Measurements from ENCODE around the gene PIAS3. TPM values are rescaled to one million over a fixed set of nuclear protein-coding genes. Genes with fewer than 3 reads are reported as not detected.

PIAS3 gene
- total and polyA plus RNA-seq, 2 donors (not counting 1 experiment from before 2014, with no cell fraction given) = 8.9 to 22.9 TPM

DNA sequence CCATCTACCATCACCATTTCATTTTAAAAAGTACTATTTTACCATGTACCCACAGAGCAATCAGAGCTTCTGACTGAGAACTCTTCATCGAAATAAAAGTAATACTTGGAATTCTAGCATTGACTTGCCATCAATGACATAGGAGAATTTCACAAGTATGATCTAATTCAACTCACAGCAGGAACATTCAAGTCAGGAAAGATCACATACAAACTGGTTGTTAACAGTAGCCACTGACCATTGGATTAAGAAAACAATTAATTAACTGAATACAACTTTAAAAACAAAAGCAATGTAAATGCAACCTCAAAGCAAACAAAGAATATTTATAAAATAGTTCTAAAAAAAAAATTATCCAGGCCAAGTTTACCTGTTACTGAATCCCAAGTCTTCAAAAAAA is 53.8 kb downstream of the PIAS3 start:
- Histone ChIP-seq H3K4me1 (ENCODE audit: control insufficient read depth, extremely low read depth, insufficient read depth, low read length) (peaks cover 2% of the 10 kb centered on the region), H3K27me3 (ENCODE audit: control insufficient read depth, insufficient read depth, low read length) (no peaks in the 10 kb centered on the region), H3K4me2 (ENCODE audit: extremely low read depth, insufficient read depth, low read length) (no peak overlapping the region), H4K20me1 (ENCODE audit: control insufficient read depth, extremely low read depth, insufficient read depth, low read length) (no peaks in the 10 kb centered on the region), H3K36me3 (ENCODE audit: control insufficient read depth, insufficient read depth, low read length) (no peaks in the 10 kb centered on the region), H3K9me3 (ENCODE audit: control insufficient read depth, insufficient read depth, low read depth, low read length) (no peaks in the 10 kb centered on the region), H3K27ac (ENCODE audit: insufficient read depth, low read length) (no peak overlapping the region), H3K4me3 (replicated peaks in 1 of 4; ENCODE audit: control extremely low read depth in 1 of 4, insufficient read depth in 1 of 4, low read depth in 3 of 4, low read length in 4 of 4) (no peak overlapping the region), H3K9ac (ENCODE audit: insufficient read depth, low read length) (no peak overlapping the region), H3K79me2 (ENCODE audit: control insufficient read depth, insufficient read depth, low read length) (peaks cover 80% of the 10 kb centered on the region), H2AFZ (ENCODE audit: low read length) (no peak overlapping the region)
- no peak for TF ChIP-seq EZH2 (IDR thresholded peaks at IDR 0.05; ENCODE audit: low read length, missing control alignments)
- TF ChIP-seq, protein P1, sequence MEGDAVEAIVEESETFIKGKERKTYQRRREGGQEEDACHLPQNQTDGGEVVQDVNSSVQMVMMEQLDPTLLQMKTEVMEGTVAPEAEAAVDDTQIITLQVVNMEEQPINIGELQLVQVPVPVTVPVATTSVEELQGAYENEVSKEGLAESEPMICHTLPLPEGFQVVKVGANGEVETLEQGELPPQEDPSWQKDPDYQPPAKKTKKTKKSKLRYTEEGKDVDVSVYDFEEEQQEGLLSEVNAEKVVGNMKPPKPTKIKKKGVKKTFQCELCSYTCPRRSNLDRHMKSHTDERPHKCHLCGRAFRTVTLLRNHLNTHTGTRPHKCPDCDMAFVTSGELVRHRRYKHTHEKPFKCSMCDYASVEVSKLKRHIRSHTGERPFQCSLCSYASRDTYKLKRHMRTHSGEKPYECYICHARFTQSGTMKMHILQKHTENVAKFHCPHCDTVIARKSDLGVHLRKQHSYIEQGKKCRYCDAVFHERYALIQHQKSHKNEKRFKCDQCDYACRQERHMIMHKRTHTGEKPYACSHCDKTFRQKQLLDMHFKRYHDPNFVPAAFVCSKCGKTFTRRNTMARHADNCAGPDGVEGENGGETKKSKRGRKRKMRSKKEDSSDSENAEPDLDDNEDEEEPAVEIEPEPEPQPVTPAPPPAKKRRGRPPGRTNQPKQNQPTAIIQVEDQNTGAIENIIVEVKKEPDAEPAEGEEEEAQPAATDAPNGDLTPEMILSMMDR (conservative IDR thresholded peaks at IDR 0.05 in 1 of 2, IDR thresholded peaks at IDR 0.05 in 1 of 2; ENCODE audit: low read depth in 1 of 2, low read length in 2 of 2) = no peak
- DNase-seq (ENCODE audit: low read depth in 2 of 2) = peak; percentile 34 to 40

GRCh38 chr1:145804235-145805045 is 54.4 kb downstream of the PIAS3 start:
- TF ChIP-seq, protein P1 (conservative IDR thresholded peaks at IDR 0.05 in 1 of 2, IDR thresholded peaks at IDR 0.05 in 1 of 2; ENCODE audit: low read depth in 1 of 2, low read length in 2 of 2) = no peak
- no peak for TF ChIP-seq EZH2 (IDR thresholded peaks at IDR 0.05; ENCODE audit: low read length, missing control alignments)
- Histone ChIP-seq H2AFZ (ENCODE audit: low read length) (no peak overlapping the region), H3K79me2 (ENCODE audit: control insufficient read depth, insufficient read depth, low read length) (peaks cover 84% of the 10 kb centered on the region), H3K4me1 (ENCODE audit: control insufficient read depth, extremely low read depth, insufficient read depth, low read length) (peaks cover 2% of the 10 kb centered on the region), H3K4me2 (ENCODE audit: extremely low read depth, insufficient read depth, low read length) (no peak overlapping the region), H3K9ac (ENCODE audit: insufficient read depth, low read length) (no peak overlapping the region), H4K20me1 (ENCODE audit: control insufficient read depth, extremely low read depth, insufficient read depth, low read length) (no peaks in the 10 kb centered on the region), H3K27ac (ENCODE audit: insufficient read depth, low read length) (no peak overlapping the region), H3K4me3 (replicated peaks in 1 of 4; ENCODE audit: control extremely low read depth in 1 of 4, insufficient read depth in 1 of 4, low read depth in 3 of 4, low read length in 4 of 4) (no peak overlapping the region), H3K9me3 (ENCODE audit: control insufficient read depth, insufficient read depth, low read depth, low read length) (no peaks in the 10 kb centered on the region), H3K36me3 (ENCODE audit: control insufficient read depth, insufficient read depth, low read length) (no peaks in the 10 kb centered on the region), H3K27me3 (ENCODE audit: control insufficient read depth, insufficient read depth, low read length) (no peaks in the 10 kb centered on the region)
- DNase-seq (ENCODE audit: low read depth in 2 of 2) = peak in 1 of 2 donors; percentile 55

DNA sequence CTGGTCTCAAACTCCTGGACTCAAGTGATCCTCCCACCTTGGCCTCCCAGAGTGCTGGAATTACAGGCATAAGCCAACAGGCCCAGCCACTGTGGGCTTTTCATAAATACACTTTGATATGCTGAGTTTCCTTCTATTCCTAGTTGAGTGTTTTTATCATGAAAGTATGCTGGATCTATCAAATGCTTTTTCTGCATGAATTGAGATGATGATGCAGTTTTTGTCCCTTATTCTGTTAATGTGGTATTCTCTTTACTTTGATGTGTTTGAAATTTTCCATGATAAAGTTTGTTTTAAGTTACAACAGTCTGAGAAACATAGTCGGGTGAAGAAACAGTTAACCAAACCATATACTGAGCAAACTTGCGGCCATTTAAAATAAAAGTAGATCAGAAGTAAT is 59.1 kb downstream of the PIAS3 start:
- no peaks in the 10 kb centered on the region for H3K9me3 ChIP-seq (ENCODE audit: control insufficient read depth, insufficient read depth, low read depth, low read length)
- H3K27ac ChIP-seq (ENCODE audit: insufficient read depth, low read length) = no peak overlapping the region
- no peaks in the 10 kb centered on the region for H3K36me3 ChIP-seq (ENCODE audit: control insufficient read depth, insufficient read depth, low read length)
- H3K27me3 ChIP-seq (ENCODE audit: control insufficient read depth, insufficient read depth, low read length) = no peaks in the 10 kb centered on the region
- H2AFZ ChIP-seq (ENCODE audit: low read length) = no peak overlapping the region
- H3K4me2 ChIP-seq (ENCODE audit: extremely low read depth, insufficient read depth, low read length) = no peak overlapping the region
- H3K4me3 ChIP-seq (replicated peaks in 1 of 4; ENCODE audit: control extremely low read depth in 1 of 4, insufficient read depth in 1 of 4, low read depth in 3 of 4, low read length in 4 of 4) = no peak overlapping the region
- peaks cover 72% of the 10 kb centered on the region for H3K79me2 ChIP-seq (ENCODE audit: control insufficient read depth, insufficient read depth, low read length)
- no peaks in the 10 kb centered on the region for H4K20me1 ChIP-seq (ENCODE audit: control insufficient read depth, extremely low read depth, insufficient read depth, low read length)
- TF ChIP-seq, protein P1 (conservative IDR thresholded peaks at IDR 0.05 in 1 of 2, IDR thresholded peaks at IDR 0.05 in 1 of 2; ENCODE audit: low read depth in 1 of 2, low read length in 2 of 2) = no peak
- no peak overlapping the region for H3K9ac ChIP-seq (ENCODE audit: insufficient read depth, low read length)
- DNase-seq (ENCODE audit: low read depth in 2 of 2) = peak in 1 of 2 donors; percentile 62
- H3K4me1 ChIP-seq (ENCODE audit: control insufficient read depth, extremely low read depth, insufficient read depth, low read length) = peaks cover 2% of the 10 kb centered on the region

Other genes starting within 250 kb of the PIAS3 start
- 0.26 and 1.5 TPM in 2 replicates for gene PDZK1, start 151.7 kb downstream of the PIAS3 start, total RNA-seq
- 0.91 and 2.3 TPM in 2 replicates for gene PDZK1, start 151.7 kb downstream of the PIAS3 start, polyA plus RNA-seq
- gene CD160, start 139.6 kb downstream of the PIAS3 start, total RNA-seq = not detected in 2 replicates
- 0.05 TPM in 1 of 2 replicates, not detected in the other for gene CD160, start 139.6 kb downstream of the PIAS3 start, polyA plus RNA-seq
- 9.2 and 19.8 TPM in 2 replicates for gene RNF115, start 35.0 kb downstream of the PIAS3 start, total RNA-seq
- 16.2 and 25.5 TPM in 2 replicates for gene RNF115, start 35.0 kb downstream of the PIAS3 start, polyA plus RNA-seq
- 32.1 and 38.3 TPM in 2 replicates for gene POLR3C, start 34.9 kb downstream of the PIAS3 start, total RNA-seq
- gene POLR3C, start 34.9 kb downstream of the PIAS3 start, polyA plus RNA-seq = 45.1 and 64.5 TPM in 2 replicates
- 2.1 and 5.1 TPM in 2 replicates for gene NUDT17, start 13.5 kb downstream of the PIAS3 start, total RNA-seq
- gene NUDT17, start 13.5 kb downstream of the PIAS3 start, polyA plus RNA-seq = 3.4 and 4.5 TPM in 2 replicates
- 2.3 and 4.5 TPM in 2 replicates for gene ANKRD35, start 26.8 kb upstream of the PIAS3 start, total RNA-seq
- 0.65 and 3.4 TPM in 2 replicates for gene ANKRD35, start 26.8 kb upstream of the PIAS3 start, polyA plus RNA-seq
- gene ITGA10, start 51.0 kb upstream of the PIAS3 start, total RNA-seq = 0.51 and 2.8 TPM in 2 replicates
- 1.2 and 1.7 TPM in 2 replicates for gene ITGA10, start 51.0 kb upstream of the PIAS3 start, polyA plus RNA-seq
- 21.1 and 28.2 TPM in 2 replicates for gene PEX11B, start 59.6 kb upstream of the PIAS3 start, total RNA-seq
- gene PEX11B, start 59.6 kb upstream of the PIAS3 start, polyA plus RNA-seq = 34.3 and 41.3 TPM in 2 replicates
- gene RBM8A, start 68.4 kb upstream of the PIAS3 start, total RNA-seq = 56.6 and 61.9 TPM in 2 replicates
- 137 and 235 TPM in 2 replicates for gene RBM8A, start 68.4 kb upstream of the PIAS3 start, polyA plus RNA-seq
- gene LIX1L, start 98.9 kb upstream of the PIAS3 start, total RNA-seq = 10.5 and 14.2 TPM in 2 replicates
- 63.3 and 65.7 TPM in 2 replicates for gene LIX1L, start 98.9 kb upstream of the PIAS3 start, polyA plus RNA-seq
- 0.26 and 1.2 TPM in 2 replicates for gene ANKRD34A, start 105.5 kb upstream of the PIAS3 start, total RNA-seq
- gene ANKRD34A, start 105.5 kb upstream of the PIAS3 start, polyA plus RNA-seq = 1.9 and 2.6 TPM in 2 replicates
- gene POLR3GL, start 105.6 kb upstream of the PIAS3 start, total RNA-seq = 15.4 and 23.8 TPM in 2 replicates
- 22.6 and 23.3 TPM in 2 replicates for gene POLR3GL, start 105.6 kb upstream of the PIAS3 start, polyA plus RNA-seq
- 361 and 773 TPM in 2 replicates for gene TXNIP, start 137.5 kb upstream of the PIAS3 start, total RNA-seq
- 61.1 and 204 TPM in 2 replicates for gene TXNIP, start 137.5 kb upstream of the PIAS3 start, polyA plus RNA-seq
- gene HJV, start 162.7 kb upstream of the PIAS3 start, total RNA-seq = not detected in 2 replicates
- not detected in 2 replicates for gene HJV, start 162.7 kb upstream of the PIAS3 start, polyA plus RNA-seq

All from fibroblast of lung (primary cell).